SH-SY5Y (cell line): ENCODE results near the gene NQO1.

ENCODE experiments used
- GATA2 ChIP-seq: IDR thresholded peaks from 2 replicates; pipeline ENCODE4 v1.6.1; 2011; ENCODE audit warnings: mild to moderate bottlenecking, low read depth, low read length
- GATA3 ChIP-seq: IDR thresholded peaks from 2 replicates; pipeline ENCODE4 v1.6.1; 2011; ENCODE audit warnings: low read depth, mild to moderate bottlenecking, low read length, moderate library complexity

- TF ChIP-seq GATA3, result no peak
- TF ChIP-seq GATA2, result no peak
Measured at GRCh38 chr16:69701452-69701851, 24.9 kb downstream of the NQO1 start.
